MCF 10A (cell line): Measurements from ENCODE around the gene TUBGCP6. TPM values are rescaled to one million over a fixed set of nuclear protein-coding genes. Genes with fewer than 3 reads are reported as not detected.

Experiments
- BruUV-seq: library from RNA; stranded (reverse); fragments of 400-500 nt; replicated peaks from 2 replicates; lab custom pipeline; 2021; lab: Mats Ljungman, UMichigan
- CTCF ChIA-PET: fragments of 300-600 bp; sonication (Branson Sonifier 250); formaldehyde crosslinking; extraction: SDS; loops from one replicate; lab custom pipeline; 2021; ENCODE audit warnings: antibody characterized with exemption, inconsistent platforms; lab: Yijun Ruan, JAX
- POLR2A ChIA-PET: fragments of 300-600, 350-650 bp; sonication (Branson Sonifier 250); formaldehyde crosslinking; extraction: SDS; loops from one replicate; lab custom pipeline; 2020; ENCODE audit warnings: antibody characterized with exemption, inconsistent platforms; lab: Yijun Ruan, JAX
- DNase-seq: peaks from one replicate; pipeline ENCODE4 v3.0.0-alpha.2; 2018; ENCODE audit not compliant: unreplicated experiment
- H3K27ac Mint-ChIP-seq: one replicate; pipeline ENCODE4 v1.8.0; 2022; ENCODE audit warnings: mild to moderate bottlenecking, low read depth, mixed read lengths; ENCODE audit not compliant: unreplicated experiment
- H3K27me3 Mint-ChIP-seq: one replicate; pipeline ENCODE4 v1.8.0; 2022; ENCODE audit warnings: mixed read lengths; ENCODE audit not compliant: insufficient read depth, unreplicated experiment
- H3K36me3 Mint-ChIP-seq: one replicate; pipeline ENCODE4 v1.8.0; 2022; ENCODE audit warnings: mild to moderate bottlenecking, moderate library complexity, mixed read lengths; ENCODE audit not compliant: insufficient read depth, unreplicated experiment
- H3K4me1 Mint-ChIP-seq: one replicate; pipeline ENCODE4 v1.8.0; 2022; ENCODE audit warnings: mixed read lengths; ENCODE audit not compliant: insufficient read depth, unreplicated experiment
- H3K4me3 Mint-ChIP-seq: one replicate; pipeline ENCODE4 v1.8.0; 2022; ENCODE audit warnings: mild to moderate bottlenecking, moderate library complexity, mixed read lengths; ENCODE audit not compliant: unreplicated experiment
- H3K9me3 Mint-ChIP-seq: one replicate; pipeline ENCODE4 v1.8.0; 2022; ENCODE audit warnings: mixed read lengths; ENCODE audit not compliant: unreplicated experiment
- intact Hi-C: fragments of 100-400 bp; cut with micrococcal nuclease; formaldehyde crosslinking; loops from 2 replicates; pipeline ENCODE4 v1.14.1; 2022
- total RNA-seq: library from RNA; stranded (reverse); gene quantifications from 2 replicates; pipeline ENCODE4 v1.2.3, GENCODE V29; 2022
- TF ChIP-seq, protein P1 (sequence below): fragments of 200-600 bp; IDR thresholded peaks from one replicate; pipeline ENCODE4 v1.8.0; 2022; ENCODE audit warnings: antibody characterized with exemption, mild to moderate bottlenecking; ENCODE audit not compliant: unreplicated experiment

Gene TUBGCP6
- total RNA-seq, 1 experiment from 2014 or later: 27.9 TPM

DNA sequence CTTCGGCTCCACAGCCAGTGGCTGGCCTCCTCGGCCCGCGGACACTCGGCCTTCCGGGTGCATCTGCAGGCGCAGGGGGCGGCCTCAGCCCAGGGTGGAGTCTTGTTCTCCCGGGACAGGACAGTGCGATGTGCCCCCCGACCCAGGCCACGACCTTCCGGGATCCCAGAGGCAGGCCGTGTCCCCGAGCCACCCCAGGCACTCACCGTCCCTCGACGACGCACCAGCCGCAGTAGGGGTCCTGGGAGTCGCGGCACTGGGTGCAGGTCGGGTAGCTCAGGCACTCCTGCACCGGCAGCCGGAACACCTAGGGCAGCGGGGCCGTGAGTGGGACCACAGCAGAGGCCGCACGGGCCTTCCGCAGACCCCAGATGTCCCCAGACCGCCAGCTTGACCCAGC, 42.9 kb upstream of the TUBGCP6 start:
- H3K4me1 Mint-ChIP-seq: peaks cover 4% of the 10 kb centered on the region
- BruUV-seq: no TSS peak
- H3K36me3 Mint-ChIP-seq: peaks cover 63% of the 10 kb centered on the region
- POLR2A ChIA-PET: no interaction called here
- no peaks in the 10 kb centered on the region for H3K9me3 Mint-ChIP-seq
- H3K27ac Mint-ChIP-seq: no peak overlapping the region
- TF ChIP-seq, protein P1, sequence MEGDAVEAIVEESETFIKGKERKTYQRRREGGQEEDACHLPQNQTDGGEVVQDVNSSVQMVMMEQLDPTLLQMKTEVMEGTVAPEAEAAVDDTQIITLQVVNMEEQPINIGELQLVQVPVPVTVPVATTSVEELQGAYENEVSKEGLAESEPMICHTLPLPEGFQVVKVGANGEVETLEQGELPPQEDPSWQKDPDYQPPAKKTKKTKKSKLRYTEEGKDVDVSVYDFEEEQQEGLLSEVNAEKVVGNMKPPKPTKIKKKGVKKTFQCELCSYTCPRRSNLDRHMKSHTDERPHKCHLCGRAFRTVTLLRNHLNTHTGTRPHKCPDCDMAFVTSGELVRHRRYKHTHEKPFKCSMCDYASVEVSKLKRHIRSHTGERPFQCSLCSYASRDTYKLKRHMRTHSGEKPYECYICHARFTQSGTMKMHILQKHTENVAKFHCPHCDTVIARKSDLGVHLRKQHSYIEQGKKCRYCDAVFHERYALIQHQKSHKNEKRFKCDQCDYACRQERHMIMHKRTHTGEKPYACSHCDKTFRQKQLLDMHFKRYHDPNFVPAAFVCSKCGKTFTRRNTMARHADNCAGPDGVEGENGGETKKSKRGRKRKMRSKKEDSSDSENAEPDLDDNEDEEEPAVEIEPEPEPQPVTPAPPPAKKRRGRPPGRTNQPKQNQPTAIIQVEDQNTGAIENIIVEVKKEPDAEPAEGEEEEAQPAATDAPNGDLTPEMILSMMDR: no peak
- intact Hi-C loops: no loop called here
- DNase-seq: no peak
- CTCF ChIA-PET: no interaction called here
- no peak overlapping the region for H3K4me3 Mint-ChIP-seq
- no peaks in the 10 kb centered on the region for H3K27me3 Mint-ChIP-seq

- Mint-ChIP-seq H3K27ac (no peak overlapping the region), H3K9me3 (no peaks in the 10 kb centered on the region), H3K4me1 (peaks cover 4% of the 10 kb centered on the region), H3K4me3 (no peak overlapping the region), H3K27me3 (no peaks in the 10 kb centered on the region), H3K36me3 (peaks cover 68% of the 10 kb centered on the region)
- ChIA-PET POLR2A (interaction anchor here (1.9 kb wide), 1 partner anchor 15 kb away, joined by 4 read pairs; no protein-coding TSS in a partner anchor), CTCF (no interaction called here)
- intact Hi-C loops: no loop called here
- no peak for DNase-seq
- TF ChIP-seq, protein P1: no peak
- BruUV-seq: no TSS peak
Measured at GRCh38 chr22:50286701-50287318, 42.0 kb upstream of the TUBGCP6 start.

DNA sequence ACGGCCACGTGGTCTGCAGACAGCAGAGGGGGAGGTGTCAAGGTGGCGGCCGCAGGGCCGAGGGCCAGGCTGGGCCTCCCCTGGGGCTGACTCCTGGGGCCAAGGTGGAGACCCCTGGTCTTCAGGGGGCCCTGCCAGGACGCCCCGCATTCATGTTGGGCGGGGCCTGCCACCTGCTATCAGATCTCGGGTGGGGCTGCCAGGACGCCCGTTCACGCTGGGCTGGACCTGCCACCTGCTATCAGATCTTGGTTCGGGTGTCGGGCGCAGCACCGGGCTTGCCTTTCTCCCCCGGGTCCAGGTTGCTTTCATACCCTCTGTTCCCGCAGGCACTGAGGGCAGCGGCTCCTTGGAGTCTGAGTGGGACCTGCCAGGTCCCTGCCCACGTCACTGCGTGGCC, 41.5 kb upstream of the TUBGCP6 start:
- no peak for DNase-seq
- H3K4me3 Mint-ChIP-seq: no peak overlapping the region
- no peaks in the 10 kb centered on the region for H3K9me3 Mint-ChIP-seq
- no peak overlapping the region for H3K27ac Mint-ChIP-seq
- TF ChIP-seq, protein P1: no peak
- CTCF ChIA-PET: no interaction called here
- peaks cover 4% of the 10 kb centered on the region for H3K4me1 Mint-ChIP-seq
- POLR2A ChIA-PET: interaction anchor here (1.9 kb wide), 1 partner anchor 14 kb away, joined by 4 read pairs; no protein-coding TSS in a partner anchor
- BruUV-seq: no TSS peak
- intact Hi-C loops: no loop called here
- H3K27me3 Mint-ChIP-seq: no peaks in the 10 kb centered on the region
- H3K36me3 Mint-ChIP-seq: peaks cover 70% of the 10 kb centered on the region

GRCh38 chr22:50285568-50286229, 40.9 kb upstream of the TUBGCP6 start:
- CTCF ChIA-PET: interaction anchor here (0.6 kb wide), 1 partner anchor 35 kb away, joined by 3 read pairs; no protein-coding TSS in a partner anchor
- POLR2A ChIA-PET: interaction anchor here (1.9 kb wide), 1 partner anchor 14 kb away, joined by 4 read pairs; no protein-coding TSS in a partner anchor
- Mint-ChIP-seq H3K9me3 (no peaks in the 10 kb centered on the region), H3K36me3 (peaks cover 76% of the 10 kb centered on the region), H3K27ac (no peak overlapping the region), H3K27me3 (no peaks in the 10 kb centered on the region), H3K4me3 (no peak overlapping the region), H3K4me1 (peaks cover 4% of the 10 kb centered on the region)
- no peak for DNase-seq
- intact Hi-C loops: no loop called here
- TF ChIP-seq, protein P1: no peak
- no TSS peak for BruUV-seq
